Measurements from ENCODE around the gene KIR2DL1. TPM values are rescaled to one million over a fixed set of nuclear protein-coding genes. Genes with fewer than 3 reads are reported as not detected.
"Not testable (repeated sequence)": the region's sequence is repeated elsewhere in the genome, so short reads cannot be mapped to it uniquely, and the experiment has no call there.

KIR2DL1 gene
- total RNA-seq, 1 donor from 2014 or later, result not detected

DNA sequence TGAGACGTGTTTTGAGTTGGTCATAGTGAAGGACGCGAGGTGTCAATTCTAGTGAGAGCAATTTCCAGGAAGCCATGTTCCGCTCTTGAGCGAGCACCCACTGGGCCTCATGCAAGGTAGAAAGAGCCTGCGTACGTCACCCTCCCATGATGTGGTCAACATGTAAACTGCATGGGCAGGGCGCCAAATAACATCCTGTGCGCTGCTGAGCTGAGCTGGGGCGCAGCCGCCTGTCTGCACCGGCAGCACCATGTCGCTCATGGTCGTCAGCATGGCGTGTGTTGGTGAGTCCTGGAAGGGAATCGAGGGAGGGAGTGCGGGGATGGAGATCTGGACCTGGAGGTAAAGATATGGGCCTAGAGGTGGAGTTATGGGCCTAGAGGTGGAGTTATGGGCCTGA is 46.7 kb downstream of the KIR2DL1 start, which contains the start of gene KIR3DL1:
TSS of gene KIR3DL1 (plus strand) at position 218 of the 400 bp plus-strand sequence.
- not testable (repeated sequence) for H3K4me2 ChIP-seq (ENCODE audit: low read length); DNase-seq (ENCODE audit: low read depth); H3K4me1 ChIP-seq (ENCODE audit: insufficient read depth, low read length); H3K27ac ChIP-seq (ENCODE audit: low read depth, low read length); H3K27me3 Mint-ChIP-seq (ENCODE audit: low read depth, unreplicated experiment); H3K27ac Mint-ChIP-seq (ENCODE audit: unreplicated experiment); H3K9me3 ChIP-seq (ENCODE audit: insufficient read depth, low read depth, low read length); H3K4me3 Mint-ChIP-seq (ENCODE audit: unreplicated experiment); H3K4me3 ChIP-seq (ENCODE audit: insufficient read depth, low read depth, low read length); H2AFZ ChIP-seq (ENCODE audit: low read depth, low read length); H3K36me3 ChIP-seq (ENCODE audit: insufficient read depth, low read length); H4K20me1 ChIP-seq (ENCODE audit: insufficient read depth, low read length); FAIRE-seq; H3K9ac ChIP-seq (ENCODE audit: low read length); H3K4me1 Mint-ChIP-seq (ENCODE audit: low read depth, unreplicated experiment); H3K79me2 ChIP-seq (ENCODE audit: insufficient read depth, low read length); H3K27me3 ChIP-seq (ENCODE audit: insufficient read depth, low read length); H3K36me3 Mint-ChIP-seq (ENCODE audit: low read depth, unreplicated experiment)
- H3K9me3 Mint-ChIP-seq (ENCODE audit: unreplicated experiment), result peaks cover 45% of the 10 kb centered on the region

DNA sequence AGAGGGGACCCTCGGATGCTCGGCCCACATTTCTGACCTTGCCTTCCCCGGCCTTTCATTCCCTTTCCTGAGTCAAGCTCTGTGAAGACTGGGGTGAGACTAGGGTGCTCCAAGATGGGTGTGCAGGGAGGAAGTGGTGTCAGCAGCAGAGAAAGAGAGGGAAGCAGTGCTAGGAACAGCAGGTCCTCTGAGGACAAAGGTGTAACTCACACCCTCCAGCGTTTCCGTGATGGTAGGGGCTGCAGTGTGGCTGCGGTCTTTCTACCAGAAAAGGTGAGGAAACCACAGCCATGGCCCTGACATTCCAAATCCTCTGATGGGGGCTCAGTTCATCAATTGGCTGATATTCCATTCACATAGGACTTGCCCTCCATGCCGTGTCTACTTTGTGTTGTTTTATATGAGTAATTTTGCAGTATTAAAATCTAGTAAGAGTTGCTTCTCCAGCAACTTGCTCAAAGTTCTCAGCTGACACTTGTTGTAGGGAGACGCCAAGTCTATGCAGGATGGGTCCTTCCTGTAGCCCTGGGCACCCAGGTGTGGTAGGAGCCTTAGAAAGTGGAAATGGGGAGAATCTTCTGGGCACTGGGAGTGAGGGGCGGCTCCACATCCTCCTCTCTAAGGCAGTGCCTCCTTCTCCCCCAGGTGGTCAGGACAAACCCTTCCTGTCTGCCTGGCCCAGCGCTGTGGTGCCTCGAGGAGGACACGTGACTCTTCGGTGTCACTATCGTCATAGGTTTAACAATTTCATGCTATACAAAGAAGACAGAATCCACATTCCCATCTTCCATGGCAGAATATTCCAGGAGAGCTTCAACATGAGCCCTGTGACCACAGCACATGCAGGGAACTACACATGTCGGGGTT is 48.3 kb downstream of the KIR2DL1 start:
- Histone ChIP-seq H3K79me2 (ENCODE audit: insufficient read depth, low read length) (no peaks in the 10 kb centered on the region), H3K9me3 (ENCODE audit: insufficient read depth, low read depth, low read length) (peaks cover 3% of the 10 kb centered on the region), H2AFZ (ENCODE audit: low read depth, low read length) (no peak overlapping the region), H3K4me2 (ENCODE audit: low read length) (no peak overlapping the region), H3K27ac (ENCODE audit: low read depth, low read length) (no peak overlapping the region), H4K20me1 (ENCODE audit: insufficient read depth, low read length) (no peaks in the 10 kb centered on the region), H3K27me3 (ENCODE audit: insufficient read depth, low read length) (no peaks in the 10 kb centered on the region), H3K4me1 (ENCODE audit: insufficient read depth, low read length) (no peaks in the 10 kb centered on the region), H3K4me3 (ENCODE audit: insufficient read depth, low read depth, low read length) (no peak overlapping the region), H3K36me3 (ENCODE audit: insufficient read depth, low read length) (no peaks in the 10 kb centered on the region), H3K9ac (ENCODE audit: low read length) (no peak overlapping the region)
- no peaks in the 10 kb centered on the region for H3K36me3 Mint-ChIP-seq (ENCODE audit: low read depth, unreplicated experiment)
- FAIRE-seq, result no peak
- H3K4me1 Mint-ChIP-seq (ENCODE audit: low read depth, unreplicated experiment), result no peaks in the 10 kb centered on the region
- H3K27me3 Mint-ChIP-seq (ENCODE audit: low read depth, unreplicated experiment), result no peaks in the 10 kb centered on the region
- TF ChIP-seq, protein P1, sequence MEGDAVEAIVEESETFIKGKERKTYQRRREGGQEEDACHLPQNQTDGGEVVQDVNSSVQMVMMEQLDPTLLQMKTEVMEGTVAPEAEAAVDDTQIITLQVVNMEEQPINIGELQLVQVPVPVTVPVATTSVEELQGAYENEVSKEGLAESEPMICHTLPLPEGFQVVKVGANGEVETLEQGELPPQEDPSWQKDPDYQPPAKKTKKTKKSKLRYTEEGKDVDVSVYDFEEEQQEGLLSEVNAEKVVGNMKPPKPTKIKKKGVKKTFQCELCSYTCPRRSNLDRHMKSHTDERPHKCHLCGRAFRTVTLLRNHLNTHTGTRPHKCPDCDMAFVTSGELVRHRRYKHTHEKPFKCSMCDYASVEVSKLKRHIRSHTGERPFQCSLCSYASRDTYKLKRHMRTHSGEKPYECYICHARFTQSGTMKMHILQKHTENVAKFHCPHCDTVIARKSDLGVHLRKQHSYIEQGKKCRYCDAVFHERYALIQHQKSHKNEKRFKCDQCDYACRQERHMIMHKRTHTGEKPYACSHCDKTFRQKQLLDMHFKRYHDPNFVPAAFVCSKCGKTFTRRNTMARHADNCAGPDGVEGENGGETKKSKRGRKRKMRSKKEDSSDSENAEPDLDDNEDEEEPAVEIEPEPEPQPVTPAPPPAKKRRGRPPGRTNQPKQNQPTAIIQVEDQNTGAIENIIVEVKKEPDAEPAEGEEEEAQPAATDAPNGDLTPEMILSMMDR (IDR thresholded peaks at IDR 0.05; ENCODE audit: insufficient read depth, low read depth, low read length), result no peak
- no peak for TF ChIP-seq EZH2 (IDR thresholded peaks at IDR 0.05; ENCODE audit: insufficient read depth, low read length)
- DNase-seq (ENCODE audit: low read depth), result no peak
- H3K27ac Mint-ChIP-seq (ENCODE audit: unreplicated experiment), result no peak overlapping the region
- H3K4me3 Mint-ChIP-seq (ENCODE audit: unreplicated experiment), result no peak overlapping the region
- peaks cover 41% of the 10 kb centered on the region for H3K9me3 Mint-ChIP-seq (ENCODE audit: unreplicated experiment)

DNA sequence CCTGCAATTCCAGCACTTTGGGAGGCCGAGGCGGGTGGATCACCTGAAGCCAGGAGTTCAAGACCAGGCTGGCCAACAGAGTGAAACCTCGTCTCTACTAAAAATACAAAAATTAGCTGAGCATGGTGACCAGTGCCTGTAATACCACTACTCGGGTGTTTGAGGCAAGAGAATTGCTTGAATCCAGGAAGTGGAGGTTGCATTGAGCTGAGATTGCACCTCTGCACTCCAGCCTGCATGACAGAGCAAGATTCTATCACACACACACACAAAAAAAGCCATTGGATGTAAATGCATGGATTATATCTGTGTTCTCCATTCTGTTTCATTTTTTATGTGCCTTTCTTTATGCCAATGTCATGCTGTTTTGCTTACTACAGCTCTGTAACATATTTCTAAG is 54.8 kb downstream of the KIR2DL1 start:
- not testable (repeated sequence) for FAIRE-seq; H3K9ac ChIP-seq (ENCODE audit: low read length); H3K4me3 Mint-ChIP-seq (ENCODE audit: unreplicated experiment); H3K9me3 ChIP-seq (ENCODE audit: insufficient read depth, low read depth, low read length); H3K27ac Mint-ChIP-seq (ENCODE audit: unreplicated experiment); H3K27ac ChIP-seq (ENCODE audit: low read depth, low read length); H3K36me3 ChIP-seq (ENCODE audit: insufficient read depth, low read length); H3K4me3 ChIP-seq (ENCODE audit: insufficient read depth, low read depth, low read length); H3K27me3 Mint-ChIP-seq (ENCODE audit: low read depth, unreplicated experiment); H3K4me2 ChIP-seq (ENCODE audit: low read length); H4K20me1 ChIP-seq (ENCODE audit: insufficient read depth, low read length); H3K4me1 Mint-ChIP-seq (ENCODE audit: low read depth, unreplicated experiment); H3K79me2 ChIP-seq (ENCODE audit: insufficient read depth, low read length); H3K27me3 ChIP-seq (ENCODE audit: insufficient read depth, low read length); H2AFZ ChIP-seq (ENCODE audit: low read depth, low read length); H3K4me1 ChIP-seq (ENCODE audit: insufficient read depth, low read length); H3K36me3 Mint-ChIP-seq (ENCODE audit: low read depth, unreplicated experiment); DNase-seq (ENCODE audit: low read depth)
- H3K9me3 Mint-ChIP-seq (ENCODE audit: unreplicated experiment), result peaks cover 26% of the 10 kb centered on the region

DNA sequence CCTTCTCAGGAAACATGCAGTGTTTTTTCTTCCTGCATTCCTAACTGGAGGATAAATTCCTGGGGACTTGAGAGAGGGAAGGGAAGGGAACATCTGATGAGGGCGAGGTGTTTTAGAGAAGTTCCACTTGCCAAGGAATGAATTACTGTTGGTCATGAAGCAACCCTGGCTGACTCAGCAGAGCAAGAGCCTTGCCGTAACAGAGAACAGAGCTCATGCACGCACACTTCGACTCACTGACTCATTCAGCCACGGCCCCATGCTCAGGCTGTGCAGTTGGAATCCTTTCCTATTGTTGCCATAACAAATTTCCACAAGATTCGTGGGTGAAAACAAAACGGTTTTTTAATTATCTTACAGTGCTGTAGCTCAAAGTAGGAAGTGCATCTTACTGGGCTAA is 55.7 kb downstream of the KIR2DL1 start:
- not testable (repeated sequence) for H3K27ac ChIP-seq (ENCODE audit: low read depth, low read length); H3K27me3 Mint-ChIP-seq (ENCODE audit: low read depth, unreplicated experiment); H3K9ac ChIP-seq (ENCODE audit: low read length); H3K27me3 ChIP-seq (ENCODE audit: insufficient read depth, low read length); DNase-seq (ENCODE audit: low read depth); H3K36me3 Mint-ChIP-seq (ENCODE audit: low read depth, unreplicated experiment); H3K4me2 ChIP-seq (ENCODE audit: low read length); H3K9me3 ChIP-seq (ENCODE audit: insufficient read depth, low read depth, low read length); H4K20me1 ChIP-seq (ENCODE audit: insufficient read depth, low read length); H3K27ac Mint-ChIP-seq (ENCODE audit: unreplicated experiment); H3K79me2 ChIP-seq (ENCODE audit: insufficient read depth, low read length); H3K4me3 Mint-ChIP-seq (ENCODE audit: unreplicated experiment); H3K4me1 Mint-ChIP-seq (ENCODE audit: low read depth, unreplicated experiment); H2AFZ ChIP-seq (ENCODE audit: low read depth, low read length); FAIRE-seq; H3K36me3 ChIP-seq (ENCODE audit: insufficient read depth, low read length); H3K4me3 ChIP-seq (ENCODE audit: insufficient read depth, low read depth, low read length); H3K4me1 ChIP-seq (ENCODE audit: insufficient read depth, low read length)
- H3K9me3 Mint-ChIP-seq (ENCODE audit: unreplicated experiment), result peaks cover 25% of the 10 kb centered on the region

DNA sequence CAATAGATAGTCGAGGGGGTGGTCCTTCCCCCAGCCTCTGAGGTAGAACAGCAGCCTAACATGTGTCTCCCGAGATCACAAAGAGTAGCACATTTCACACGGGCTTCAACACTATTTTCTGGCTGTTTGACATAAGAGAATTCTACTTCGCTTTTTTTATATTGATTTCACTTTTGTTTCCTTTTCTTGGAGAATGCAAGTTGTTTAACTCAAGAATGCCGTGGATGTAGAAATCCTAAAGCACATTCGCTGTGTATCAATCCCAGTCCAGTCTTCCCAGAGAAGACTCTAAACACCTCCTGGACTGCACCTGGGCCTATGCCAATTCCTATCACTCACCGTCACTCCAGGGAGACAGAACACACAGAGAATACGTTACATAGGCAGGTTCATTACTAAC is 58.5 kb downstream of the KIR2DL1 start:
- H3K9me3 Mint-ChIP-seq (ENCODE audit: unreplicated experiment), result peaks cover 27% of the 10 kb centered on the region
- H3K27me3 ChIP-seq (ENCODE audit: insufficient read depth, low read length); H3K4me3 Mint-ChIP-seq (ENCODE audit: unreplicated experiment); H3K36me3 ChIP-seq (ENCODE audit: insufficient read depth, low read length); H3K4me3 ChIP-seq (ENCODE audit: insufficient read depth, low read depth, low read length); H4K20me1 ChIP-seq (ENCODE audit: insufficient read depth, low read length); H3K9me3 ChIP-seq (ENCODE audit: insufficient read depth, low read depth, low read length); H3K4me1 Mint-ChIP-seq (ENCODE audit: low read depth, unreplicated experiment); H3K36me3 Mint-ChIP-seq (ENCODE audit: low read depth, unreplicated experiment); FAIRE-seq; H3K27ac Mint-ChIP-seq (ENCODE audit: unreplicated experiment); H3K4me2 ChIP-seq (ENCODE audit: low read length); H3K27me3 Mint-ChIP-seq (ENCODE audit: low read depth, unreplicated experiment); H3K79me2 ChIP-seq (ENCODE audit: insufficient read depth, low read length); DNase-seq (ENCODE audit: low read depth); H2AFZ ChIP-seq (ENCODE audit: low read depth, low read length); H3K9ac ChIP-seq (ENCODE audit: low read length); H3K4me1 ChIP-seq (ENCODE audit: insufficient read depth, low read length); H3K27ac ChIP-seq (ENCODE audit: low read depth, low read length): not testable (repeated sequence)

Measured in astrocyte (in vitro differentiated cells and primary cell).